ENCODE results near the gene SUMF1.
A peak's percentile ranks its signal among the peaks of the same experiment; 100 is the strongest.

The SUMF1 gene

DNA sequence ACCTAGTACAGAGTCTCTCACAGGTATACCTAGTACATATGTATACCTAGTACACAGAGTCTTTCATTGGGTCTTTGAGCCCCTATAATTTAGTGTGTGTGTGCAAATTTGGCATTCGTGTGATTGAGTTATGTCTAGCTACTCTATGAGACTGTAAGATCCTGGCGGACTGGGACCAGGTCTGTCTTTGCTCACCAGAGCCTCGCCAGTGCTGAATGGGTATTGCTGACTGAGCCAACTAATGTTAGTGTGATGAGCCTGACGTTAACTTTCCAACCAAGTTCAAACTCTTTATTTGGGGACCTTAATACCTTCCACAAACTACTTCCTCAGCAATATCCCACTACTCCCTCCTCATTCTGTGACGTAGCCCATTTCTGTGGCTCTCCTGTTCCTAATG is 128.3 kb downstream of the SUMF1 start:
- DNase-seq (ENCODE audit: low read depth in 2 of 2): no peak
- H3K4me3 ChIP-seq (replicated peaks in 1 of 2; ENCODE audit: low read depth in 2 of 2, low read length in 2 of 2): no peak overlapping the region
- peak; percentile 2 for TF ChIP-seq CTCF (IDR thresholded peaks at IDR 0.05; ENCODE audit: low read depth, low read length)

GRCh38 chr3:4336850-4337546 is 130.1 kb downstream of the SUMF1 start:
- TF ChIP-seq CTCF (IDR thresholded peaks at IDR 0.05; ENCODE audit: low read depth, low read length): no peak
- no peak overlapping the region for H3K4me3 ChIP-seq (replicated peaks in 1 of 2; ENCODE audit: low read depth in 2 of 2, low read length in 2 of 2)
- DNase-seq (ENCODE audit: low read depth in 2 of 2): peak in 1 of 2 donors; percentile 39

- no peak overlapping the region for H3K4me3 ChIP-seq (replicated peaks in 1 of 2; ENCODE audit: low read depth in 2 of 2, low read length in 2 of 2)
- no peak for DNase-seq (ENCODE audit: low read depth in 2 of 2)
- TF ChIP-seq CTCF (IDR thresholded peaks at IDR 0.05; ENCODE audit: low read depth, low read length): no peak
Measured at GRCh38 chr3:4335840-4336562, 131.1 kb downstream of the SUMF1 start.

DNA sequence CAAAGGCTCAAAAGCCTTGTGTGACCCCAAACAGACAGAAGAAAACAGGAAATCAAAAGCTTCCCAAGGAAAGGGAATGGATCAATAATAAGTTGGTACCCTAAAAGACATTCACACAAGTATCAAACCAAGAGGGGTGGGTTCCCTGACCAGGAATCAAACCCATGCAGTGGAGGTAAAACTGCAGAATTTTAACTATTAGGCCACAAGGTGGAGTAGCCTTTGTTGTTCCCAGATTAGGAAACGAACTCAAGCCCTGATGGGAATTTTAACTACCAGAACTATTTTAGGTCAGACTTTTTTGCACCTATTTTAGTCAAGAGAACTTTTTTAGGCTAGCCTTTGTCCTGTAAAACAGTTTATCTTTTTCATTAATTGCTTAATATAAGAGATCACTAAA is 132.5 kb downstream of the SUMF1 start:
- H3K4me3 ChIP-seq (replicated peaks in 1 of 2; ENCODE audit: low read depth in 2 of 2, low read length in 2 of 2): no peak overlapping the region
- DNase-seq (ENCODE audit: low read depth in 2 of 2): no peak
- peak; percentile 5 for TF ChIP-seq CTCF (IDR thresholded peaks at IDR 0.05; ENCODE audit: low read depth, low read length)

DNA sequence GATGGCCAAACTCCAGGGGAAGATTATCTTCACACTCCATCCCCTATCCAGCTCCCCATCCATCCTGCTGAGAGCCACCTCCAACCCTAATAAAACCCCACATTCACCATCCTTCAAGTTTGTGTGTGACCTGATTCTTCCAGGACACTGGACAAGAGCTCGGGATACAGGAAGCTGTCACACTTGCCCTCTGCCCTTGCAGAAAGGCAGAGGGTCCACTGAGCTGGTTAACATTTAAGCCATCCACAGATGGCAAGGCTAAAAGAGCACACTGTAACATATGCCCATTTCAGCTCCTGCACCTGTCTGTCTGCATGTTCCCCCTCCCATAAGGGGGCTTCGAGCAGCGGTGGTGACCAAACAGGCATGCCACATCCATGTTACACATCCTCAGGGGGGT is 134.1 kb downstream of the SUMF1 start:
- no peak for TF ChIP-seq CTCF (IDR thresholded peaks at IDR 0.05; ENCODE audit: low read depth, low read length)
- H3K4me3 ChIP-seq (replicated peaks in 1 of 2; ENCODE audit: low read depth in 2 of 2, low read length in 2 of 2): no peak overlapping the region
- DNase-seq (ENCODE audit: low read depth in 2 of 2): no peak

DNA sequence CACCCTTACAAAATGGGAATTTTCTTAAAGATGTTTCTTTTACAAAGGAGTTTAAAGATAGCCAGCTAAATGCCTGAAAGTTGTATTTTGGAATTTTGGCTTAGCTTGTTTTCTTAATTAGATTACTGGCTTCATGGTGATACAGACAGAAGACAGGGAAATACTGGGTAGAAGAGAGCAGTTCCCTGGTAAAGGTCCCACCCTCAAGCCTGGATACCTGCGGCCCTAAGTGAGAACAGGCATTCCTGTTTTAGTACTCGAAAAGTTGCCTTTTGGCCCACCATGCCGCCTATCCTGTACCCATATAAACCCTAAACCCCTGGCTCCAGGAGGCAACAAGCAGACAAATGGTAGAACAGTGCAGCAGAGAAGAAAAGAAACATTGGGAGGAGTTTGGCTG is 134.5 kb downstream of the SUMF1 start:
- DNase-seq (ENCODE audit: low read depth in 2 of 2): no peak
- TF ChIP-seq CTCF (IDR thresholded peaks at IDR 0.05; ENCODE audit: low read depth, low read length): no peak
- H3K4me3 ChIP-seq (replicated peaks in 1 of 2; ENCODE audit: low read depth in 2 of 2, low read length in 2 of 2): no peak overlapping the region
